HG02763 (cell line): ENCODE data around the gene CYP19A1.

ENCODE experiments used
- ATAC-seq: cut with Tn5 transposase; IDR thresholded peaks from one replicate; pipeline ENCODE4 v1.9.1; 2021; ENCODE audit warnings: mild to moderate bottlenecking, moderate library complexity; ENCODE audit not compliant: unreplicated experiment

CYP19A1 gene

GRCh38 chr15:51338496-51338895 is at the start of gene CYP19A1:
CYP19A1 (minus strand) TSS chr15:51338596; CDS start chr15:51242912, 95,684 bp downstream.
- ATAC-seq, result no peak

DNA sequence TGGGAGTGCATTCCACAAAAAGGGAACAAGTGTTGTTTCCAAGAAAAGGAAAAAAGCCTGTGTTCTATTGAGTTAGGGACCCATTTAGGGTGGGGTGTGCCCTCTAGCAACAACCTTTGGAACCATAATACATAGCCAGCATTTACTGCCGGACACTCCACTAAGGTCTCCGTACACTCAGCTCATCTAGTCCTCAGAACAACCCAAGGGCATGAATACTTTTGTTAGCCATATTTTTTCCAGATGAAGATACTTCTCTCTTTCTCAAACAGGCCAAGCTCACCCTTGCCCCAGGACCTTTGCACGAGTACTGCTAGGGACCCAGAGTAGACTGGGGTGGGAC is 49.3 kb upstream of the CYP19A1 start:
- no peak for ATAC-seq

DNA sequence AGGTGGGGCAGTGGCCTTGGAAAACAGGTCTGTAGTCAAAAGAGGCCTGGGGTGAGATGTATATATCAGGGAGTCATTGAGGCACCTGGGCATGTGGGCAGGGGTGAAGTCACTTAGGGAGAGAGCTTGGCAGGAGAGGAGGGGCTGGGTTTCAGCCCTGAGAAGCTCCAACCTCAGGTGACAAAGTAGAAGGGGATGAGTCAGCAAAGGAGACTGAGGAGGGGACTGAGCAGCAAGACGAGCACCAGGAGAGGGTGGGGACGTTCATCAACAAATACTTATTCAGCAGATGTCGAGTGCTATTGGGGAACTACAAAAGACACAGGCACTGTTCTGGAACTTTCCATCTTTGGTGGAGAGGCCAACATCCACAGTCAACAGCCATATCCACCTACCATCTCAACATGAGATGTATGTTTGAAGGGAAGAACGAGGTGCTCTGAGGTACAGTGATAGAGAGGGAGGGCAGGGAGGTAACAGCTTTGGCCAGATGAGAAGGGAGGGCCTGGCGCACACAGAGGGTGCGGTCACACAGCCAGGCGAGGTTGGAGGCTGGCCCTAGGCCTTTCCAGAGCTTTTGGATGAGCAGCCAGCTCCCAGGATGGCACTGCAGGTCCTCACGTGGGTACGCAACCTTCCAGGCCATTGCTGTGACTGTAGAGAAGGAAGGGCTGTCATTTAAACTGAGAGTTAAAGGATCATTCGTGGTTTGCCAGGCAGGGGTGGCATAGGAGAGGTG is 48.7 kb upstream of the CYP19A1 start:
- no peak for ATAC-seq

- no peak for ATAC-seq
Observed at GRCh38 chr15:51386486-51386885, 48.1 kb upstream of the CYP19A1 start.

DNA sequence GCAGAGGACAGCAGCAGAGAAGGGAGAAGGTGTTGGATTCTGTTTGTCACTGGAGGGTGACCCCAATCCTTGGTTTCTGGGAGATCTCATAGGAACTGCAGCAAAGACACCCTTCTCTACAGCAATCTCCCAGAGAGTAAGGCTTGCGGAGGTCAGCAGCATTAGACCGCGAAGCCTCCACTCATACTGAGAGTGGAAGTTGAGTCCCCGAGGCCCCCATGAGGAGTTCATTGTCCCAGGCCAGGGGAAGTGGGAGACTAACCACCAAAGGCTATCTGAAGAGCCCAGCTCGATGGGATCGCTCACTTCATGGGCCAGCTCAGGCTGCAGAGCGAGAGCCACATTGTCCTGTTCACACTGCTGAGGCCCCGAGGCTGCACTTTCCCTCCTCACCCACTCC is 47.6 kb upstream of the CYP19A1 start:
- no peak for ATAC-seq

GRCh38 chr15:51382787-51383186 is 44.4 kb upstream of the CYP19A1 start:
- no peak for ATAC-seq

- ATAC-seq, result peak; percentile 71
Observed at GRCh38 chr15:51380999-51381806, 42.8 kb upstream of the CYP19A1 start.

- ATAC-seq, result no peak
Observed at GRCh38 chr15:51379390-51379789, 41.0 kb upstream of the CYP19A1 start.

DNA sequence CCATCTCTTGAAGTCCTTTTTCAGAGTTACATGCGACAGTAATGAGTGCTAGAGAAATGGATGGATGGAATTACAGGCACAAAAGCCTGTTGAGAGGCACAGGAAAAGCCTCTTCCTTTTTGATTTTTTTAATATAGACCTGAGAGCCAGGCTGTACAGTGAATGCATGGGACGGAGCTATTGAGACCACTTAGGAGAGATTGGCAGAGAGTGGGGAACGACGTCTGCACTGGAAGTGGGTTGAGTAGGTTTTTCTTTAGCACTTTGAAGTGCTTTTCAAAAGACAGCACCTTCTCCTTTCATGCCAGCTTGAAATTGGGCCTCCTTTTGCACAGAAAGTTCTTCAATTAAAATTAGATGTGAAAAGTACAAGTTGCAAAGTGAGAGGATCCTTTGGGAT is 40.0 kb upstream of the CYP19A1 start:
- ATAC-seq, result no peak

DNA sequence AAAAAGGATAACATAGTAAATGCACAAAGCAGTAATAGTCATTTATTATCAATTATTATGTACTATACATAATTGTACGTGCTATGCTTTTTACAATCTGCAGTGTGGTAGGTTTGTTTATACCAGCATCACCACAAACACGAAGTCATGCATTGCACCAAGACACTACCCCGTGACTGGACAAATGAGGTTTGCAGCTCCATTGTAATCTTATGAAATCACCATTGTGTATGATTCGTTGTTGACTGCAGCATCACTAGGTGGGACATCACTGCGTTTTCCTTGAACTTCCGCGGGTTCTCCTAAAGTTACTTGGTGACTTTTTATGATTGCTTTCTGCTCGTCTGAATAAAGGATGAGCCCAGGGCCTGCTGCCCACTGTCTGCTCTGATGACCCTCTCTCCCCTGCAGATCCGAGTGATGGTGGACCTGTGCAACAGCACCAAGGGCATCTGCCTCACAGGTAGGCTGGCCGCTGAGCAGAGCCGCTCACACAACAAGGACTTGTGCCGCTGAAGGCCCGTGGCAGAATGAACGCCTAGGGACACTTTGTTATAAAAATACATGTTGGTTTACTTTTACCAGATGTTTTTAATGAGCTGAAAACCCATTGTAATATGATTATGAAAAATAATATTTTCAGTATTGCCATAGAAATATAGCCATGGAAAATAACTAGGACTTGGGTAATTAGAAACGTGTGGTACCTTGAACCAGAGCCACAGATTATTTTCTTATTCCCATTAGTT is 38.8 kb upstream of the CYP19A1 start:
- ATAC-seq, result no peak

DNA sequence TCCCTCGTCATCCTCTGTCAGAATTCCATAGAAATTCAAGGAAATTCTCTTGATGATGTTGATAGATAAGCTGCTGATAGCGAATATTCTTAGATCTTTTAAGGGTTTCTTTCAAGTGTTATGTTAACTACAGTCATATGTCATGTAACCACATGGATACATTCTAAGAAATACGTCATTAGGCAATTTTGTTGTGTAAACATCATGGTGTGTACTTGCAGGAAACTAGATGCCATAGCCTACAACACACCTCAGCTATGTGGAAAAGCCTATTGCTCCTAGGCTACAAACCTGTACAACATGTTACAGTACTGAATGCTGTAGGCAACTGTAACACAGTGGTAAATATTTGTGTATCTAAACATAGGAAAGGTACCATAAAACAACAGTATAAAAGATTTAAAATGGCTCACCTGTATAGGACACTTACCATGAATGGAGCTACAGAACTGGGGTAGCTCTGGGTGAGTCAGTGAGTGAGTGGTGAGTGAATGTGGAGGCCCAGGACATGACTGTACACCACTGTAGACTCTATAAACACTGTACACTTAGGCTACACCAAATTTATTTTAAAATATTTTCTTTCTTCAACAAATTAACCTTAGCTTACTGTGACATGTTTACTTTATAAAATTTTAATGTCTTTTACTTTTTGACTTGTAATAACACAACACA is 37.7 kb upstream of the CYP19A1 start:
- no peak for ATAC-seq

DNA sequence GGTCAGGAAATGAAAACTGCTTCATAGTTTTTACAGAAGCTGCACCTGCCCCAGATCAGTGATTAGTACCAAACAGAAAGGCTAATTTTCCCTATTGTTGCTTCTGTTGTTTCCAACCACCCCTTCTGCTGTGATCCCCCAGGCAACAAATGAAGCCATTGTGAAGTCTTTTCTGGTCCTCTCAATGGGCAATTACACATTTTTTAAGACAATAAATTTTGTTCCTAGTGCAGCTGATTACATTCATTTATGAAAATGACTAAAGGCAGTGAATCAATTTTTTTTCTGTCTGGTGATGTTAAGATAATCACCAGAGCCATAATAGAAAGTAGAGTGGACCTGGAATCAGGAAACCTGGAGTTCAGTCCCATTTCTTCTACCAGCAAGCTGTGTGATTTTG is 35.7 kb upstream of the CYP19A1 start:
- no peak for ATAC-seq

DNA sequence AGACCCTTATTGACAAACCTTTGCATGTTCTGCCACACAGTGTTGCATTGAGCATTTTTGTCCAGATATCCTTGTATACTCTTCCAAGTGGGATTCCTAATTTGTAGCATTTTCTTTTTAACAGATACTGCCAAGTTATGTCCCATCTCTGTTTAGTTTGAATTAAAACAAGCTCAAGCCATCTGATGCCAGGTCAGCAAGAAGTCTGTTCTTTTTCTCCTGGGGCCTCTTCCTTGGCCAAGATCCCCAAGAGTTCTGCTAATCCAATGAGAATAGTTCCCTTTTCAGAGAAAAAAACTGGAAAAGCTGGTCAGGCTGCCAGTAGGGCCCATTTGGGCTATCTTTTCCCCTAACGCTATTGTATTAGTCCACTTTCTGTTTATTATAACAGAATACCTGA is 32.9 kb upstream of the CYP19A1 start:
- ATAC-seq, result no peak

GRCh38 chr15:51369451-51369761 is 31.0 kb upstream of the CYP19A1 start:
- ATAC-seq, result no peak

- no peak for ATAC-seq
Observed at GRCh38 chr15:51368751-51369450, 30.5 kb upstream of the CYP19A1 start.

GRCh38 chr15:51368307-51368706 is 29.9 kb upstream of the CYP19A1 start:
- ATAC-seq, result no peak

DNA sequence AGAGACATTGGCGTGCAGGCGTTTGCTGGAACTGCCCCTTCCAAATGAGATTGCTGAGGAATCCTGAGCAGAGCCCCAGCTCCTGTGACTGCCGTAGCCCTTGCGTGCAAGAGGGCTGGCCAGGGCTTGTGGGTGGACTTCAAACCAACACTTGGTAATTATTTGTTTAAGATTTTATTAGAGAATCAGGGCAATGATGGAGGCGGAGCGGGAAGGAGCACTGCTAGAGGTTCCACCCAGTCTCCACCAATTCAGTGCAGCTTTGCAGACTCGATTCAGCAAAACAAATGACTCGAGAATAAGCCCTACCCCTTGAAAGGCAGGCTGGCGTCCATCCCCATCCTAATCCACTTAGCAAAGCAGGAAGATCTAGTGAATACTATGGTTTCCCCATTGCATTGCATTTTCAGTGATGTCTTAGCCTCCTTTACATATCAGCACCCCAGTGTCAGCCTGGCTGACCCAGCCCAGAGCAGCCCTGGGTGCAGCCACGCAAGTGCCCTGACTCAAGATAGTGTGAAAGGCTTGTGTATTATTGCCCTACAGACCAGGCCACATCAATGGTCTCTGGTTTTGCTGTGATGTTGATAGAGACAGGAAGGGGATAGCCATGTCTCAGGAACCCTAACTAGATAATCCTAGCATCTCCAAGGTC is 29.1 kb upstream of the CYP19A1 start:
- ATAC-seq, result no peak

GRCh38 chr15:51366920-51367319 is 28.5 kb upstream of the CYP19A1 start:
- ATAC-seq, result no peak

- ATAC-seq, result no peak
Observed at GRCh38 chr15:51366071-51366470, 27.7 kb upstream of the CYP19A1 start.

- no peak for ATAC-seq
Observed at GRCh38 chr15:51365417-51365816, 27.0 kb upstream of the CYP19A1 start.
